ENCODE data around the gene NUP205. TPM values are rescaled to one million over a fixed set of nuclear protein-coding genes. Genes with fewer than 3 reads are reported as not detected.

The NUP205 gene, protein sequence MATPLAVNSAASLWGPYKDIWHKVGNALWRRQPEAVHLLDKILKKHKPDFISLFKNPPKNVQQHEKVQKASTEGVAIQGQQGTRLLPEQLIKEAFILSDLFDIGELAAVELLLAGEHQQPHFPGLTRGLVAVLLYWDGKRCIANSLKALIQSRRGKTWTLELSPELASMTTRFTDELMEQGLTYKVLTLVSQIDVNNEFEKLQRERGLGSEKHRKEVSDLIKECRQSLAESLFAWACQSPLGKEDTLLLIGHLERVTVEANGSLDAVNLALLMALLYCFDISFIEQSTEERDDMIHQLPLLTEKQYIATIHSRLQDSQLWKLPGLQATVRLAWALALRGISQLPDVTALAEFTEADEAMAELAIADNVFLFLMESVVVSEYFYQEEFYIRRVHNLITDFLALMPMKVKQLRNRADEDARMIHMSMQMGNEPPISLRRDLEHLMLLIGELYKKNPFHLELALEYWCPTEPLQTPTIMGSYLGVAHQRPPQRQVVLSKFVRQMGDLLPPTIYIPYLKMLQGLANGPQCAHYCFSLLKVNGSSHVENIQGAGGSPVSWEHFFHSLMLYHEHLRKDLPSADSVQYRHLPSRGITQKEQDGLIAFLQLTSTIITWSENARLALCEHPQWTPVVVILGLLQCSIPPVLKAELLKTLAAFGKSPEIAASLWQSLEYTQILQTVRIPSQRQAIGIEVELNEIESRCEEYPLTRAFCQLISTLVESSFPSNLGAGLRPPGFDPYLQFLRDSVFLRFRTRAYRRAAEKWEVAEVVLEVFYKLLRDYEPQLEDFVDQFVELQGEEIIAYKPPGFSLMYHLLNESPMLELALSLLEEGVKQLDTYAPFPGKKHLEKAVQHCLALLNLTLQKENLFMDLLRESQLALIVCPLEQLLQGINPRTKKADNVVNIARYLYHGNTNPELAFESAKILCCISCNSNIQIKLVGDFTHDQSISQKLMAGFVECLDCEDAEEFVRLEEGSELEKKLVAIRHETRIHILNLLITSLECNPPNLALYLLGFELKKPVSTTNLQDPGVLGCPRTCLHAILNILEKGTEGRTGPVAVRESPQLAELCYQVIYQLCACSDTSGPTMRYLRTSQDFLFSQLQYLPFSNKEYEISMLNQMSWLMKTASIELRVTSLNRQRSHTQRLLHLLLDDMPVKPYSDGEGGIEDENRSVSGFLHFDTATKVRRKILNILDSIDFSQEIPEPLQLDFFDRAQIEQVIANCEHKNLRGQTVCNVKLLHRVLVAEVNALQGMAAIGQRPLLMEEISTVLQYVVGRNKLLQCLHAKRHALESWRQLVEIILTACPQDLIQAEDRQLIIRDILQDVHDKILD (N-terminal part only)
- polyA plus RNA-seq (ENCODE audit: insufficient read length in 12 of 12) = 10 to 100 TPM in 11 of 12 donors, not detected in 1; 21.9 to 42.9 (median 36.1) TPM
- long read RNA-seq, donor 1, partial matches to known transcripts = 7 of 9 reads
- long read RNA-seq, donor 1, other reads (novel, unspliced or antisense) = 0 of 9 reads
- long read RNA-seq, donor 2, full-length matches to known transcripts = 5 of 5 reads
- long read RNA-seq, donor 2, partial matches to known transcripts = 0 of 5 reads
- long read RNA-seq, donor 2, other reads (novel, unspliced or antisense) = 0 of 5 reads
- long read RNA-seq, donor 3, full-length matches to known transcripts = 1 of 1 reads
- long read RNA-seq, donor 3, partial matches to known transcripts = 0 of 1 reads
- long read RNA-seq, donor 3, other reads (novel, unspliced or antisense) = 0 of 1 reads
- long read RNA-seq, donor 4 = 0 reads
- long read RNA-seq, donor 5, full-length matches to known transcripts = 2 of 2 reads
- long read RNA-seq, donor 5, partial matches to known transcripts = 0 of 2 reads
- long read RNA-seq, donor 5, other reads (novel, unspliced or antisense) = 0 of 2 reads
- long read RNA-seq, donor 6, full-length matches to known transcripts = 2 of 2 reads
- long read RNA-seq, donor 6, partial matches to known transcripts = 0 of 2 reads
- long read RNA-seq, donor 6, other reads (novel, unspliced or antisense) = 0 of 2 reads
- long read RNA-seq, donor 7 = 0 reads
- long read RNA-seq, donor 8, full-length matches to known transcripts = 2 of 2 reads
- long read RNA-seq, donor 8, partial matches to known transcripts = 0 of 2 reads
- long read RNA-seq, donor 8, other reads (novel, unspliced or antisense) = 0 of 2 reads
- long read RNA-seq, donor 9, partial matches to known transcripts = 0 of 1 reads
- long read RNA-seq, donor 9, other reads (novel, unspliced or antisense) = 0 of 1 reads
- long read RNA-seq, donor 10, full-length matches to known transcripts = 3 of 3 reads
- long read RNA-seq, donor 10, partial matches to known transcripts = 0 of 3 reads
- long read RNA-seq, donor 10, other reads (novel, unspliced or antisense) = 0 of 3 reads
- long read RNA-seq, donor 11 = 0 reads

DNA sequence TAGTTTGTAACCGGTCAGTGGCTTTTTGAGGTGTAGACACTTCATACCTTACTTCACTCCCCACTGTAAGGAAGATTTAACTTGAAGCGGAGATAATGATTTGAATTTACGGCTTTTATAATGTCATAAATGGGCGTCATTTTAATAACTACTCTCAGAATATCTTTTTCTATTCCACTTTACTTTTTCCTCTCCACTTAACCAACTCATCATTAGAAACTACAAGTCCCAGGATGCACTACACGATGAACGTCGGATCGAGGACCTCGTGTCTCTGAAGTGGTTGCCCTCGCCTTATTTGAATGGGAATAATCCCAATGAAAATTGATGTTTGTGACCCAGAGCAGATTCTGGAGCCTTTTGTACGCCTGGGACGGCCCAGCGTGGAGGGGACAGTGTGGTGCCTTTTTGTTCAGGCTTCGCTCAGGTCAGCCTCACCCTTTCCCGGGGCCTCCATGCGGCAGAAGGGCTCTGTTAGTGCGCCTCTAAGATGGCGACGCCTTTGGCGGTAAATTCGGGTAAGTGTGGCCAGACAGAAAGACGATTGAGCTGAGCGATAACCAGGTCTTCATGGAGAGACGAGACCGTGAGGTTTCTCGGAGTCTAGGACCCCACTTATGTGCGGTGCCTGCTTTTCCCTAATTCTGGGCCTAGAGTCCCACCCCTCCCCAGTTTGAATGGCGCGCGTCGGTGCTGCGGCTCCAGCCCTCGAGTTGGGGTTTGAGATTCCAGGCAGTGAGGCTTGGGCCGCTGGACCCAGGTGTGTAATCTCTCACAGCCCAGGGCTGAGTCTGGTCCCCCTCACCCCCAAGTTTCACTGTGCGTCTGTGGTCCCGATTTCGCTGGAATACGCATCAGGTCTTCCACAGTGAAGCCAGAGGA is at the start of gene NUP205:
Gene NUP205, plus strand, starts transcription at position 463 of the 882 bp plus-strand sequence. Its CDS starts 28 bp downstream, at position 491.
- DNase-seq = peak; percentile 92

- DNase-seq = peak; percentile 35
These were observed 48.7 kb upstream of the NUP205 start for GRCh38 chr7:135508883-135509588.

DNA sequence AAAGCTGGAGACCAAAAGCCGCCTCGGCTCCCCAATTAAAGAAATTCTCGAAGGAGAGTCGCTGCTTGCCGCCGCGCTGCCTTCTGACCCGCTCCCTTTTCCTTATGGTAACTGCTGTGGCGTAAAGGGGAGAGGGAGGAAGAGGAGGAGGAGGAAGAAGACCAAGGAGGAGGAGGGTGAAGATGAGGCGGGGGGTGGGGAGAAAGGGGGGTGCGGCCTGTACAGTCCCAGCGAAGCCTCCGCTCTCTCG is 48.2 kb upstream of the NUP205 start:
- DNase-seq = no peak

DNA sequence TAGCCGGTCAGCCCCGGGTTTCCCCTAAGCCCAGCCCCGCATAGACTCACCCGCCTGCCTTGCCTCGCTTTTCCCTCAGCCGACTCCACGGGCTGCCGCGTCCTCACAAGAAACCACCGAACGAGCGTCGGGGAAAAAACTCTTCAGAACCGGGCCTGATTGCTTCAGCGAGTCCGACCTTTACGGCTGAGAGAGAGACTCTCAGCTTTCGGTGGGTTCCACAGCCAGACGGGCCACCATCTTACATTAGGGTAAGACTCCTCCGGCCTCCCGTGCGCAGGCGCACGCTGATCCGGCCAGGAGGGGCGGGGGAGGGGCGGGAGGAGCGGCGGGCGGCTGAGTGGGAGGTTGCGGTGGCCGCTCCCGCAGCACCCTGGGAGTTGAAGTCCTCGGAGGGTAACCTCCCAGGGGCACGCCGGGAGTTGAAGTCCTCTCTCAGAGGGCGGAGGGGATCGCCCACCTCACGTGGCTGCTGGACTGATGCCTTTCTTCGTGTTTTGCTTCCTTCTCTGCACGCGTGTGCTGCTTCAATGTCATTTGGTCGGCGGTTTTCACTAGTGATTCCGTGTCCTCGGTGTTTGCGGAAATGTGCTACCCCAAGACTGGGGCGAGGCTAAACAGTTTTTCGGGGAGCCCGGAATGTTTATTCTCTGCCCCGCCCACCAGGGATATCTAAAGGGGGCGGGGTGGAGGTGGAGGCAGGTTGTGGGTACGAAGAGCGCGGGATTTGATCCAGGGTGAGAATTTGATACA is 47.7 kb upstream of the NUP205 start, which contains the start of gene CNOT4:
Gene CNOT4, minus strand, starts transcription at position 264 of the 753 bp plus-strand sequence. CDS start 71,771 bp downstream, outside the sequence.
- peak; percentile 98 for DNase-seq

DNA sequence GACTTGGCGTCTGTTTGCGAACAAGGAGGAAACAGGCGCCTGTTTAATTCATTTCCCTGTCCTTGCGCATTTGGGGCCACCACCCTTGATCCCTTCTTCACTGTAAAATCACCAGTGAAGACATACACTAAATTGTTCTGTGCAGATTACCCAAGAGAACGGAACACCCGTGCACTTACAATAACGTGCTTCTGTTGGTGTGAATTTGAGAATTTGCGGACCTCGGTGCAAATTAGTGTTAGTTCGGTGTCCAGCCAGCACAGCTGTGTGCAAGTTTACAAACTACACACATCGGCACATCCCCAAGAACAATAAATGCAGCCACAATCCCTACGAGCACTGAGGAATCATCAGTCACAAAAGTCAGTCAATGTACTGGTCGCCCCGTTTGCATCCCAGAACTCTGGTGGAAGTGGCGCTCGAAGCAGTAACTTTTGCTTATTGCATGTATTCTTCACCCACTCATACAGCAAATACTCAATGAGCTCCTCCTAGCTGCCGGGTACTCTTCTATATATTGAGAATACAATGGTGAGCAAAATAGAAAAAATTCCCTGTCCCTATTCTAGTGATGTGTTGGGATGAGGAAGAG is 47.0 kb upstream of the NUP205 start:
- DNase-seq = peak; percentile 27

- no peak for DNase-seq
These were observed 45.4 kb upstream of the NUP205 start for GRCh38 chr7:135512135-135512887.

DNA sequence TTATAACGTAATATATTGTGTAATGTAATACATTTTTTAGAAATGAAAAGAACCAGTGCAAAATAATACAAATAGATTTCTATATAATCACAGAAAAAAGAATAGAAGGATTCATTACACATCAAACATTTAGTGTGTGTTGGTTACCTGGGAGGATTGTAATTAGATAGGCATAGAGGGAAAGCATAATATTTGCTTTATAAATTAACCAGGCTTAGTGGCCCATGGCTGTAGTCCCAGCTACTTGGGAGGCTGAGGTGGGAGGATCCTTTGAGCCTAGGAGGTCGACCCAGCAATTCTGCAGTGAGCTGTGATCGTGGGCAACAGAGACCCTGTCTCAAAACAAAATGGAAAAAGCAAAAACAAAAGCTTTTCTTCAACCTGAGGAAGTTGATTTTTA is 42.9 kb upstream of the NUP205 start:
- no peak for DNase-seq

GRCh38 chr7:135517060-135517459 is 40.7 kb upstream of the NUP205 start:
- DNase-seq = no peak

DNA sequence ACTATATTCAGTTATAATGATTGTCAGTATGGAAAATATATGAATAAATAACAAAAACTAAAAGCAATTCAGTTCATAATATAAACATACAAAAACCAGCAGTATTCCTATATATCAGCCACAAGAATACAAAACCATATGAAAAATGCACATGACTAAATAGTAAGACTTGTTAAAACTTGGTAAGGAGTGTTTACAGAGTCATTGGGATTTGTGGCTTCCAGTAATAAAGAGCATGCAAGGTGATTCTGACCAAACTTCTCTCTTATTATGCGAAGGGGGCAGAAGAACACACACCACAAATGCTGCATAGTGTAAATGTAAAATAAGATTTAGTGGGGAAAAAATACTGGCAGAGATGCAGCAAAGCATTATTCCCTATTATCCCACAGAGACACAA is 39.0 kb upstream of the NUP205 start:
- DNase-seq = no peak

DNA sequence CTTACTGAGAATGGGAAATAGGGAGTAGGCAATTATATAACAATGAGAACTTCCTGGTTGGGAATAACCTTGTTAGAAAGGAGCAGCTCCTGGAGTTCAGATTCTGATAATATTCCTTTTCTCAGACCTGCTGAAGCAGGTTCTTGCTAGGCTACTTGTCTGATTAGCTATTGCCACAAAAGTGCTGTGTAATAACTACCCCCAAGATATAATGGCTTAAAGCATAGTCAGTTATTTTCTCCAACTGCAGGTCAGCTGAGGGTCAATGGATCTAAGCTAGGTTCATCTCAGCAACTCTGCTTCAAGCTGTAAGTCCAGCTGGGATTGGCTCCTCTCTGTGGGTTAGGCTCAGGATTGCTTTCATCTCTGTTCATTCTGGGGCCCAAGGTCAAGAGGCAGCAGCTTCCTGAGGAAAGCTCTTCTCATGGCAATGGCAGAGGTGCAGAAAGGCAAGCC is 38.5 kb upstream of the NUP205 start:
- no peak for DNase-seq

- DNase-seq = no peak
These were observed 37.8 kb upstream of the NUP205 start for GRCh38 chr7:135519871-135520270.

- no peak for DNase-seq
These were observed 35.2 kb upstream of the NUP205 start for GRCh38 chr7:135522509-135522908.

- DNase-seq = no peak
These were observed 34.6 kb upstream of the NUP205 start for GRCh38 chr7:135523146-135523545.

- no peak for DNase-seq
These were observed 32.3 kb upstream of the NUP205 start for GRCh38 chr7:135525426-135525825.

DNA sequence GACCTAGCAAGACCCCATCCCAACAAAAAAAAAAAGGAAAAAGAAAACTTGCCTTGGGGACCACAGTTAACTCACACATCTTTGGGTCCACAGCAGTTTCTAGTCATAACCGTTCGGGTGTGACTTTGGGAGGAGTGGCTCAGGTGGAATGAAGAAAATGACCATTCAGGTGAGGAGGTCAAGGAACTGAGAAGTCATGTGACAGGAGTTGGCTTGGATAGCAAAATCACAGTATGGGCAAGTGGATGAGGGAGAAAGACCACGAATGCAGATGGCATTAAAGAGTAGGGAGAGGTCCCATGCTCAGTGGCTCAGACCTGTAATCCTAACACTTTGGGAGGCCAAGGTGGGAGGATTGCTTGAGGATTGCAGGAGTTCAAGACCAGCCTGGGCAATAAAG is 30.7 kb upstream of the NUP205 start:
- DNase-seq = no peak

- no peak for DNase-seq
These were observed 21.6 kb upstream of the NUP205 start for GRCh38 chr7:135536150-135536549.

Measured in muscle of arm (tissue), 14 donors.